HK-2 (cell line): ENCODE results near the gene PRCD.
A peak's percentile ranks its signal among the peaks of the same experiment; 100 is the strongest.

Experiments
- DNase-seq: peaks from one replicate; pipeline ENCODE4 v3.0.0-alpha.2; 2018; ENCODE audit not compliant: unreplicated experiment

Gene PRCD

GRCh38 chr17:76570877-76571471 lies 31.1 kb downstream of the PRCD start:
- DNase-seq: no peak

GRCh38 chr17:76572201-76572910 lies 32.5 kb downstream of the PRCD start:
- no peak for DNase-seq

GRCh38 chr17:76573096-76573495 lies 33.3 kb downstream of the PRCD start:
- DNase-seq: no peak

GRCh38 chr17:76574166-76574565 lies 34.3 kb downstream of the PRCD start:
- no peak for DNase-seq

- no peak for DNase-seq
These were observed 35.7 kb downstream of the PRCD start for GRCh38 chr17:76575570-76575969.

- no peak for DNase-seq
These were observed 36.3 kb downstream of the PRCD start for GRCh38 chr17:76576189-76576588.

GRCh38 chr17:76577876-76578275 lies 38.0 kb downstream of the PRCD start:
- no peak for DNase-seq

GRCh38 chr17:76578376-76578775 lies 38.5 kb downstream of the PRCD start:
- no peak for DNase-seq

- no peak for DNase-seq
These were observed 39.4 kb downstream of the PRCD start for GRCh38 chr17:76579281-76579680.

- DNase-seq: no peak
These were observed 41.7 kb downstream of the PRCD start for GRCh38 chr17:76581515-76581914.

GRCh38 chr17:76582660-76583059 lies 42.8 kb downstream of the PRCD start:
- no peak for DNase-seq

GRCh38 chr17:76584427-76585032 lies 44.7 kb downstream of the PRCD start:
- DNase-seq: no peak

GRCh38 chr17:76585033-76585648 lies 45.3 kb downstream of the PRCD start:
- DNase-seq: no peak

GRCh38 chr17:76585649-76586593 lies 46.1 kb downstream of the PRCD start, which contains the start of gene ST6GALNAC2:
ST6GALNAC2 (minus strand) TSS chr17:76585860; CDS start chr17:76585808, 52 bp downstream.
- peak; percentile 64 for DNase-seq

GRCh38 chr17:76586741-76587487 lies 47.1 kb downstream of the PRCD start:
- no peak for DNase-seq

GRCh38 chr17:76588182-76588581 lies 48.3 kb downstream of the PRCD start:
- DNase-seq: no peak

- DNase-seq: no peak
These were observed 53.6 kb downstream of the PRCD start for GRCh38 chr17:76593384-76593826.

GRCh38 chr17:76593959-76594358 lies 54.1 kb downstream of the PRCD start:
- no peak for DNase-seq

GRCh38 chr17:76594690-76595089 lies 54.8 kb downstream of the PRCD start:
- DNase-seq: no peak
